Measurements from ENCODE around the gene IGSF22. TPM values are rescaled to one million over a fixed set of nuclear protein-coding genes. Genes with fewer than 3 reads are reported as not detected.

IGSF22 gene
- total RNA-seq, 4 donors from 2014 or later, result 1.0 TPM; not detected in 3

GRCh38 chr11:18704698-18705097 is 21.3 kb downstream of the IGSF22 start:
- Histone ChIP-seq H3K4me1 (peaks cover 0 to 8% of the 10 kb centered on the region in 2 donors), H3K4me3 (no peak overlapping the region), H3K36me3 (no peaks in the 10 kb centered on the region), H3K27ac (no peak overlapping the region), H3K9me3 (no peaks in the 10 kb centered on the region), H3K27me3 (no peaks in the 10 kb centered on the region)
- intact Hi-C loops (cut with DNase I; ENCODE audit: low total_unique reads), result loop anchor here (10.0 kb wide), 1 partner anchor 70 kb away; the partner anchor contains the start of gene SPTY2D1
- DNase-seq, result no peak
- TF ChIP-seq CTCF (IDR thresholded peaks at IDR 0.05), result no peak
- no peak for TF ChIP-seq POLR2A (IDR thresholded peaks at IDR 0.05)

- Histone ChIP-seq H3K4me1 (peaks cover 0 to 13% of the 10 kb centered on the region in 2 donors), H3K4me3 (no peak overlapping the region), H3K36me3 (no peaks in the 10 kb centered on the region), H3K27me3 (no peaks in the 10 kb centered on the region), H3K9me3 (no peaks in the 10 kb centered on the region), H3K27ac (no peak overlapping the region)
- intact Hi-C loops (cut with DNase I; ENCODE audit: low total_unique reads), result loop anchor here (10.0 kb wide), 1 partner anchor 69 kb away; the partner anchor contains the start of gene SPTY2D1
- TF ChIP-seq CTCF (IDR thresholded peaks at IDR 0.05) (no peak), POLR2A (IDR thresholded peaks at IDR 0.05) (no peak)
- no peak for DNase-seq
Measured at GRCh38 chr11:18704045-18704645, 21.8 kb downstream of the IGSF22 start.

GRCh38 chr11:18703001-18703763 is 22.8 kb downstream of the IGSF22 start:
- intact Hi-C loops (cut with DNase I; ENCODE audit: low total_unique reads), result loop anchor here (10.0 kb wide), 1 partner anchor 68 kb away; the partner anchor contains the start of gene SPTY2D1
- Histone ChIP-seq H3K27me3 (no peaks in the 10 kb centered on the region), H3K36me3 (no peaks in the 10 kb centered on the region), H3K9me3 (no peaks in the 10 kb centered on the region), H3K27ac (no peak overlapping the region), H3K4me3 (no peak overlapping the region), H3K4me1 (peaks cover 0 to 13% of the 10 kb centered on the region in 2 donors)
- DNase-seq, result no peak
- TF ChIP-seq POLR2A (IDR thresholded peaks at IDR 0.05) (no peak), CTCF (IDR thresholded peaks at IDR 0.05) (no peak)

GRCh38 chr11:18701614-18702216 is 24.3 kb downstream of the IGSF22 start:
- no peak overlapping the region for H3K27ac ChIP-seq
- no peak for DNase-seq
- intact Hi-C loops (cut with DNase I; ENCODE audit: low total_unique reads), result loop anchor here (10.0 kb wide), 1 partner anchor 67 kb away; the partner anchor contains the start of gene SPTY2D1
- H3K9me3 ChIP-seq, result no peaks in the 10 kb centered on the region
- H3K27me3 ChIP-seq, result no peaks in the 10 kb centered on the region
- no peak for TF ChIP-seq CTCF (IDR thresholded peaks at IDR 0.05)
- TF ChIP-seq POLR2A (IDR thresholded peaks at IDR 0.05), result no peak
- H3K4me1 ChIP-seq, result peaks cover 0 to 13% of the 10 kb centered on the region in 2 donors
- no peak overlapping the region for H3K4me3 ChIP-seq
- no peaks in the 10 kb centered on the region for H3K36me3 ChIP-seq
